ENCODE data around the gene CRYGD.
"Not testable (repeated sequence)": the region's sequence is repeated elsewhere in the genome, so short reads cannot be mapped to it uniquely, and the experiment has no call there.

Gene CRYGD

GRCh38 chr2:208124013-208124715 is at the start of gene CRYGD:
CRYGD (minus strand) TSS chr2:208124524; CDS start chr2:208124473, 51 bp downstream.
- not testable (repeated sequence) for DNase-seq (ENCODE audit: low read depth)

- no peak for DNase-seq (ENCODE audit: low read depth)
Measured at GRCh38 chr2:208172125-208172524, 47.8 kb upstream of the CRYGD start.

DNA sequence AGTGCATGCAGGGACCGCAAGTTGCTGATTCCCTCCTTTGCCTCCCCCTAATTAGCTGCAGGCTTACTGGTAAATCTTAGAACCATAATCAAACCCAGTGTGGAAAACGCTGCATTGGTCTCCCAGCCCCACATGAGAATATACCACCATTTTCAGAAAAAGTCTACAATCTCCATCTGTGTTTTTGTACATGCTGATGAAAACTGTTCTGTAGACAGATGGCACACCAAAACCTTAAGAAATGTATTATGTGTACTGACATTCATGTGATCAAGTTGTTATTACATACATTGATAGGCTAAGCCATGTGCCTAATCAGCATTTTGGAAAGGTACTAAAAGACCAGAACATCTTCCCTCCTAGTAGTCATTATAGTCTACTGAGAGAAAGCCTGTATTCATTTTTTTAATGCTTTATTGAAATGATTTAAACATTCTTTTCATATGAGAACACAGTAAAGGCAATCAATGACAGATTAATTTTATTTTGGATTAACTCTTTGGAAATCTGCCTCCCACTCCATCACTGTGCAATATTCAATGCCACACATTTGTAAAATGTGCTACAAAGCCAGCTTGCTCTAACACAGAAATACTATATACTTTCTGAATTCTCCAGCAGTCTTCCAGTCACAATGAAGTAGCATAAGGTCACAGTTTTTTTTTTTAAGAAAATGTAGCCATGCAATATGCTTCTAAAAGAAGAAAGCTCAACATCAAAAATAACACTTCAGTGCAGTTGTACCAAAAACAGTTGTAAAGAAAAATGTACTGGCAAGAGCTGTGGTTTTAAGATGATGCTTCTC is 40.8 kb upstream of the CRYGD start:
- DNase-seq (ENCODE audit: low read depth) = no peak

GRCh38 chr2:208163489-208163888 is 39.2 kb upstream of the CRYGD start, which contains the start of gene CRYGA:
CRYGA (minus strand) TSS chr2:208163589; CDS start chr2:208163556, 33 bp downstream.
- DNase-seq (ENCODE audit: low read depth) = no peak

DNA sequence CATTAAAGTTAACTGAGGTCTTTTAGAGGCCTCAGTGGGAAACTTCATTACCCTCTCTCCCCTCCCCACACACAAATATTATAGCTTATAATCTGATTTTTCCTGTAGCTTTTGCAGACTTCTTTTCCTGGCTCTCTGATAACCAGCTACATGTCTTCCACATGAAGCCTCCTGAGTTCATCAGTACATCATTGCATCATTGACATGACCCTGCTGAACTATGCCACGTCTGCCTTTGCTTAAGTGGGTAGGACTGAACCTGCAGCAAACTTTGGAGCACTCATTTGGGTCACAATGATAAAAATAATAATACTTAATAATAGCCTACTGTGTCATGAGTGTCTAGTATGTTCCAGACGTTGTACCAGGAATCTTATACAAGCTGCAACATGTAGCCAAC is 32.1 kb upstream of the CRYGD start:
- no peak for DNase-seq (ENCODE audit: low read depth)

DNA sequence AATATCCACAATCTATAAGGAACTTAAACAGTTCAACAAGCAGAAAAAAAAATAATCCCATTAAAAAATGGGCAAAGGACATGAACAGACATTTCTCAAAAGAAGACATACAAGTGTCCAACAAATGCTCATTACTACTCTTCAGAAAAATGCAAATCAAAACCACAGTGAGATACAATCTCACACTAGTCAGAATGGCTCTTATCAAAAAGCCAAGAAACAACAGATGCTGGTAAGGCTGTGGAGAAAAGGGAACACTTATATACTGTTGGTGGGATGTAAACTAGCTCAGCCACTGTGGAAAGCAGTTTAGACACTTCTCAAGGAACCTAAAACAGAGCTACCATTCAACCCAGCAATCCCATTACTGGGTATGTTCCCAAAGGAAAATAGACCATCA is 28.8 kb upstream of the CRYGD start:
- DNase-seq (ENCODE audit: low read depth) = no peak

DNA sequence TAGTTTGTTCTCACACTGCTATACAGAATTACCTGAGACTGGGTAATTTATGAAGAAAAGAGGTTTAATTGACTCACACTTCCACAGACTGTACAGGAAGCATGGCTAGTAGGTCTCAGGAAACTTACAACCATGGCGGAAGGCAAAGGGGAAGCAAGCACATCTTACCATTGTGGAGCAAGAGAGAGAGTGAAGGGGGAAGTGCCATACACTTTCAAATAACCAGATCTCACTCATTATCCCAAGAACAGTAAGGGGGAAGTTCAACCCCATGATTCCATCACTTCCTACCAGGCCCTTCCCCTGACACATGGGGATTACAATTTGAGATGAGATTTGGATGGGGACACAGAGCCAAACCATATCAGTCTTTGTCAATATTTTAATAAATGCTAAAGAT is 26.6 kb upstream of the CRYGD start:
- DNase-seq (ENCODE audit: low read depth) = no peak

GRCh38 chr2:208150094-208150493 is 25.8 kb upstream of the CRYGD start:
- no peak for DNase-seq (ENCODE audit: low read depth)

DNA sequence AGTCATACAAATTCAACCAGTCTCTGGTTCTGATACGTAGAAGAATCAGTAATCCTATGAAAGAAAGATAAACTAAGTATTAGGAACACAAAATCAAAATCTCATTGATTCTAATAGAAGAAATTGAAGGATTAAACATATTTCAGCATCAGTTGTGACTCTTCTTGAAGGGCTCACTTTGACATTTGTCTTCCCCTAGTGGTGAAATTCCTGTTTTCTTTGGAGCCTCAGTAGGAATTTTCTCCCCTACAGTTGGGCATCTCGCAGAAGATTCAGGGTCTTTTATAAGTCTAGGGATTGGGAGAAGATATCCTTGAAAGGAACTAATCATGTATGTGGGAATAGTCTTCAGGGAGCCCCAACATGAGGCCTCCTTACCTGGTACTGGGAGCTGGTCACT is 24.5 kb upstream of the CRYGD start:
- no peak for DNase-seq (ENCODE audit: low read depth)

GRCh38 chr2:208147759-208148158 is 23.4 kb upstream of the CRYGD start:
- DNase-seq (ENCODE audit: low read depth) = no peak

- no peak for DNase-seq (ENCODE audit: low read depth)
Measured at GRCh38 chr2:208147008-208147407, 22.7 kb upstream of the CRYGD start.

- DNase-seq (ENCODE audit: low read depth) = no peak
Measured at GRCh38 chr2:208146006-208146405, 21.7 kb upstream of the CRYGD start, which contains the start of gene CRYGB. CRYGB (minus strand) TSS chr2:208146158; CDS start chr2:208146120, 38 bp downstream.

DNA sequence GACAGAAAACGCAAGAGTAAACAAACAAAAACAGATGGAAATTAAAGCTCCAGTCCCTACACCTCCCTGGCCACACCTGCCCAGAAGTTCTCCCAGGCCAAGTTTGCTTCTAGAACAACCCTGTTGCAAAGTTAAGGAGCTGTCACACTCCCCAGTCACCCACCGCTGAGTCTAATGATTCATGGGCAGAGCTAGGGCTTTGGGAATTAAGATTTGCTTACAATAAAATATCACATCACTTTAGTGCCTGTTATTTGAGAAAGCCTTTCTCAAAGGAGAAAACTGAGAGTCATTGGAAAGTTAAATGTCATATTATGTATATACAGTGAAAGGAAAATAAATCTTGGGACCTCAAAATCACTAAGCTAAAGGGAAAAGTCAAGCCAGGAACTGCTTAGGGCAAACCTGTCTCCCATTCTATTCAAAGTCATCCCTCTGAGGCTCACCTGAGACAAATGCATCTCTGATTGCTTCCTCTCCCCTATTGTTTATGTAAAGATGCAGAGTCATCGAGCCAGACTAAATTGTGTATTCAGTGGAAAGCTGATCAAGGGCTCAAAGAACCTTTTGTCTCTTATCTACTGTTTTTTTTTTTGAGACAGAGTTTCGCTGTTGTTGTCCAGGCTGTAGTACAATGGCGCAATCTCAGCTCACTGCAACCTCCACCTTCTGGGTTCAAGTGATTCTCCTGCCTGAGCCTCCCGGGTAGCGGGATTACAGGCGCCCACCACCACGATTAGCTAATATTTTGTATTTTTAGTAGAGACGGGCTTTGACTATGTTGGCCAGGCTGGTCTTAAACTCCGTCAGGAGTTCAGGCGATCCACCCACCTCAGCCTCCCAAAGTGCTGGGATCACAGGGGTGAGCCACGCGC is 18.8 kb upstream of the CRYGD start:
- DNase-seq (ENCODE audit: low read depth) = no peak

DNA sequence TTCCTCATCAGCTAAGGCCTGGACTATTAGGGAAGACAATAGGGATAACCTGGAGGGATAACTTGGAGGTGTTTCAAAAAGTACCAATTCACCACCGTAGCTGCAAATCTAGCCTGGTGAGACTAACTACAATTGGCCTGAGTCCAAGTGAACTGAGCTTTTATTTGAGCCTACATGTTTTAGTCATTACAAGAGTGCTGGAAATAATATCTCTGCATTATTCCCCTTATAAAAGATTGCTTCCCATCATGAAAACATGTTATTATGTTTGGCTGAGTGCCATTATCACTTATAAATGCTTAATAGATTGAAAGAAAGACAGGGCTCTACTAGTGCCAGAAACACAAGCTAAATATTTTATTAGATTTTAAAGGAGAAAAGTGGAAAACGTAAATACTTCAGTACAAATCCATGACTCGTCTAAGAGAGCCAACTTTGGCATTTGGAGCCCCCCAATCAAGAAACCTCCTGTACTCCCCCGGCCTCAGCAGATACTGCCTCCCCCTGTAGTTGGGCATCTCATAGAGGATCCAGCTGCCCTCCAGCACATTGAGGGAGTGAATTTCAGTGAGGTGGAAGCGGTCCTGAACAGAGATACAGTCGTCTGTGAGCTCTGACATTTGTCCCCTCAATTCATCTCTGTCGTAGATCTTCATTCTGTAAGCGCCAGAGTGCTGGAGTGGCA is 18.1 kb upstream of the CRYGD start:
- DNase-seq (ENCODE audit: low read depth) = no peak

- no peak for DNase-seq (ENCODE audit: low read depth)
Measured at GRCh38 chr2:208139447-208139846, 15.1 kb upstream of the CRYGD start.

DNA sequence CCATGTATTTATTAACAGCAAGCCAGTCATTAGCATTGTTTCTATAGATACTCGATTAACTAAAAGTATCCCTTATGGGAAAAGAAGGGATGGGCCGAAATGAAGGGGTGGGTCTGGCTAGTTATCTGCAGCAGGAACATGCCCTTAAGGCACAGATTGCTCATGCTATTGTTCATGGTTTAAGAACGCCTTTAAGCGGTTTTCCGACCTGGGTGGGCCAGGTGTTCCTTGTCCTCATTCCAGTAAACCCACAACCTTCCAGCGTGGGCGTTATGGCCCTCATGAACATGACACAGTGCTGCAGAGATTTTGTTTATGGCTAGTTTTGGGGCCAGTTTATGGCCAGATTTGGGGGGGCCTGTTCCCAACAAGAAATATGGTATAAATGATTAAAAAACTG is 14.0 kb upstream of the CRYGD start:
- DNase-seq (ENCODE audit: low read depth) = not testable (repeated sequence)

DNA sequence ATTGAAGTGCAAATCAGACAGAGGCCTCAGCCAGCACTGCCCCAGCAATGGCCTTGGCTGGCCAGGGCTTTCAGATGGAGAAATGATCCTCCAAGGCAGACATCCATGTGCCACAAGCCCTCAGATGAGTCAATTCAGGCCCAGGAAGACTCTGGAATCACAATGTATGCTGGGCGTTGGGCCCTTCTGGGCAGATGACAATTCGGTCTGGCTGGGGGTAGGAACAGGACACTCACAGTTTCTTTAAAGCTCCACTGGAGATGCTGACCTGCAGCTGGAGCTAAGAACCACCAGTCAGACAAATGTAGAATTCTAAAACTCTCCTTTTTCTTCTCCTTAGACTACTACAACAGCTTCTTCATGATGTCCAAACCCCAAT is 12.4 kb upstream of the CRYGD start:
- DNase-seq (ENCODE audit: low read depth) = no peak

DNA sequence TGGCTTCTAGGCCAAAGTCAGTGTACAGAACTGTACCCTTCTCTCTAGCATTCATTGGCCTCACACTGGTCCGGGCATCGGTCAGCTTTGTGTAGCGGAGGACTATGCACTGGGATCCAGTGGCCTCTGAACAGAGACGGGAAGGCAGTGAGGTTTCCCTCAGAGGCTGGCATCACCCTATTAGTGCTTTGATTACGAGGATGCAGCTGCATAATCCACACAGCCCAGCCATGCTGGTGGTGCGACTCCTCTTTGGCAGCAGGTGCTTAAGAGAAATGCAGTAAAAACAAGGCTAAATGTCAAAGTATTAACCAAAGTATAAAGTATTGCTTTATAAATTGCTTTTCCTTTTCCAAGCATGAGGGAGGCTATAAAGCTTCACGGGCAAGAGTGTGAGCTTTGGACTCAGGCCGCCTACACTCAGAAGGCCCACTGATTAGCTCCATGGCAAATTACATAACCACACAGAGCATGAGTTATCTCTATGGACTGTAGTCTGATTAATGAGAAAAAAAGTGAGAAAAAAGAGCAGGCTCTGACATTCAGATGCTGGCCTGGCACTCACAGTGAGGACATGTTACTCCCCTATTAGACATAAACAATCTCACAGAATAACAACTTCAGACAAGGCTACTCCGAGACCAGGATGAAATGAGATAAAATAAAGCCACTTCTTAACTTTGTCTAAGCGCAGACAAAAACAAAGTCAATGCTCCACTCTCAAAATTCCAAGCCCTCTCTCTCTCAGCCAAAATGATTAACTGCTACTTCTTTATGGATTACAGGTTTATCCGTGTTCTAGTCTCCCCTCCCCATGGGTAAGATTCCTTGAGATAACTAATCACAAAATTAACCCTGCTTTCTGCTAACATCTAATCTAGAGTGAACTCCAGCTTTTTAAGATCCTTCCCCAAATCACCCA is 11.7 kb upstream of the CRYGD start:
- no peak for DNase-seq (ENCODE audit: low read depth)

DNA sequence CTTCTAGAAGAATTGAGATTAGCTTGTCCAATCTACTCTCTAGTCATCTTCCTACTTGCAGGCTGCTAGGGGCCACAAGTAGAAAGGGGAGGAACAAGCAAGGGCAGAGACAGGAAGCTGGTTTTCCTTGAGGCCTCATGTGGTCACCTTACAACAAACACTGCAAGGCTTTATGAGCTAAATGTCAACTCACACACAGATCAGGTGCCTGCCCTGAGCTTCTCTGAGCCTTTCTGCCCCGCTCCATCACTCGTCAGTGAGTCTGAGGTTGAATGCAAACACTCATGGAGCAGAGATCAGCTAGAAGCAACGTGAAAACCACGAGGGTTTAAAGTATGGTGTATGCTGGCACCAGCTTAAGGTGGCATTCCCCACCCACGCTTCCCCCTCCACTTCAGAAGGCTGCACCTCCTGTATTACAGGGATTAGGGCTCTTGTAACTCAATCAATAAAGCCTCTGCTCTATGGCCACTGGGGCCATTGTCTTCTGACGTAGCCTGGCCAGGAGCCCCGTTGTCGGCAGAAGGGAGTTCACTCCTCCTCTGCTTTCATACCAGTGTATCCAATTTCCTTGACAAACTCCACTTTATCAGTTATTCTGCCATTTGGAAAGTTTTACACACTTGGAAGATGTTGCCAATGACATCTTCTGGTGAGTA is 10.7 kb upstream of the CRYGD start:
- DNase-seq (ENCODE audit: low read depth) = no peak

- DNase-seq (ENCODE audit: low read depth) = no peak
Measured at GRCh38 chr2:208130712-208131110, 6.4 kb upstream of the CRYGD start.

Data from HS-5 (cell line).